ENCODE results near the gene FBXO44.

FBXO44 gene

GRCh38 chr1:11653101-11653860 is 1.4 kb upstream of the FBXO44 start:
- DNase-seq (ENCODE audit: extremely low spot score), result no peak
- POLR2A ChIA-PET, result interaction anchor here (0.5 to 1.2 kb wide), 3 partner anchors 11 to 1430 kb away, joined by 3 to 6 read pairs (median 3); partner anchors contain the start of gene FBXO6
- TF ChIP-seq CTCF (IDR thresholded peaks at IDR 0.05; ENCODE audit: control extremely low read depth, extremely low read depth, low read depth, missing control alignments), result no peak
- CTCF ChIA-PET, result interaction anchor here (0.6 to 16.0 kb wide), 12 partner anchors 8 to 616 kb away, joined by 3 to 248 read pairs (median 4); partner anchors contain the start of gene FBXO6

GRCh38 chr1:11653861-11654136 is 878 bp upstream of the FBXO44 start:
- POLR2A ChIA-PET, result interaction anchor here (1.2 kb wide), 1 partner anchor 10 kb away, joined by 3 read pairs; the partner anchor contains the start of gene FBXO6
- CTCF ChIA-PET, result interaction anchor here (0.6 to 16.0 kb wide), 10 partner anchors 8 to 616 kb away, joined by 3 to 248 read pairs (median 4); partner anchors contain the start of gene FBXO6
- no peak for DNase-seq (ENCODE audit: extremely low spot score)
- TF ChIP-seq CTCF (IDR thresholded peaks at IDR 0.05; ENCODE audit: control extremely low read depth, extremely low read depth, low read depth, missing control alignments), result no peak

- ChIA-PET POLR2A (no interaction called here), CTCF (interaction anchor here (1.0 to 16.0 kb wide), 6 partner anchors 9 to 618 kb away, joined by 3 to 248 read pairs (median 20); partner anchors contain the start of gene FBXO6)
- DNase-seq (ENCODE audit: extremely low spot score), result no peak
- no peak for TF ChIP-seq CTCF (IDR thresholded peaks at IDR 0.05; ENCODE audit: control extremely low read depth, extremely low read depth, low read depth, missing control alignments)
Measured at GRCh38 chr1:11654939-11655808, 497 bp downstream of the FBXO44 start.

GRCh38 chr1:11657654-11658053 is 3.0 kb downstream of the FBXO44 start:
- no peak for TF ChIP-seq CTCF (IDR thresholded peaks at IDR 0.05; ENCODE audit: control extremely low read depth, extremely low read depth, low read depth, missing control alignments)
- CTCF ChIA-PET, result interaction anchor here (1.3 to 1.6 kb wide), 3 partner anchors 12 to 62 kb away, joined by 3 to 4 read pairs (median 4); no protein-coding TSS in a partner anchor
- no peak for DNase-seq (ENCODE audit: extremely low spot score)
- POLR2A ChIA-PET, result no interaction called here

GRCh38 chr1:11658542-11658941 is 3.9 kb downstream of the FBXO44 start:
- ChIA-PET POLR2A (no interaction called here), CTCF (interaction anchor here (1.5 to 3.3 kb wide), 2 partner anchors 8 to 13 kb away, joined by 4 to 15 read pairs; no protein-coding TSS in a partner anchor)
- no peak for DNase-seq (ENCODE audit: extremely low spot score)

More at GRCh38 chr1:11658542-11658941, 3.9 kb downstream of the FBXO44 start:
- TF ChIP-seq CTCF (IDR thresholded peaks at IDR 0.05; ENCODE audit: control extremely low read depth, extremely low read depth, low read depth, missing control alignments), result no peak
